HepG2 (cell line): ENCODE results near the gene CCDC116. TPM values are rescaled to one million over a fixed set of nuclear protein-coding genes. Genes with fewer than 3 reads are reported as not detected.

Experiments
- EED ChIP-seq: sonication (generic); formaldehyde crosslinking; IDR thresholded peaks from 2 replicates; pipeline ENCODE4 v1.5.0; 2020; ENCODE audit warnings: mild to moderate bottlenecking, missing genetic modification reagents
- NCOA2 ChIP-seq: sonication (generic); formaldehyde crosslinking; IDR thresholded peaks from 2 replicates; pipeline ENCODE4 v1.8.0; 2022; ENCODE audit warnings: inconsistent platforms
- NR2F6 ChIP-seq, 2 experiments: IDR thresholded peaks; 2 replicates each; pipeline ENCODE4 v1.6.1; 2016; ENCODE audit warnings: antibody characterized with exemption in 1 of 2, mild to moderate bottlenecking in 1 of 2
- PPARG ChIP-seq: conservative IDR thresholded peaks from 2 replicates; pipeline ENCODE4 v1.6.1; 2016; ENCODE audit warnings: missing biosample characterization, missing genetic modification reagents
- RFX1 ChIP-seq: fragments of 450-650 bp; IDR thresholded peaks from 2 replicates; pipeline ENCODE4 v1.6.1; 2017
- SNRNP70 ChIP-seq: fragments of 200-400 bp; formaldehyde crosslinking; IDR thresholded peaks from 2 replicates; pipeline ENCODE4 v1.6.1; 2017; ENCODE audit warnings: mild to moderate bottlenecking, low read depth, low read length, moderate library complexity
- THAP11 ChIP-seq: IDR thresholded peaks from 2 replicates; pipeline ENCODE4 v1.6.1; 2016; ENCODE audit warnings: missing biosample characterization, missing genetic modification reagents
- ZBTB14 ChIP-seq: sonication (generic); formaldehyde crosslinking; IDR thresholded peaks from 2 replicates; pipeline ENCODE4 v1.4.0; 2020; ENCODE audit warnings: missing genetic modification reagents
- ZFAT ChIP-seq: sonication (generic); formaldehyde crosslinking; conservative IDR thresholded peaks from 2 replicates; pipeline ENCODE4 v1.8.1; 2023; ENCODE audit warnings: missing genetic modification reagents, inconsistent platforms
- ZFP62 ChIP-seq: sonication (generic); formaldehyde crosslinking; IDR thresholded peaks from 2 replicates; pipeline ENCODE4 v1.4.0; 2020; ENCODE audit warnings: missing genetic modification reagents
- ZNF12 ChIP-seq: sonication (generic); formaldehyde crosslinking; IDR thresholded peaks from 2 replicates; pipeline ENCODE4 v1.5.0; 2020; ENCODE audit warnings: missing genetic modification reagents
- ZNF576 ChIP-seq: sonication (generic); formaldehyde crosslinking; IDR thresholded peaks from 2 replicates; pipeline ENCODE4 v1.4.0; 2020; ENCODE audit warnings: mild to moderate bottlenecking, missing genetic modification reagents
- ZNF768 ChIP-seq: sonication (generic); formaldehyde crosslinking; IDR thresholded peaks from 2 replicates; pipeline ENCODE4 v1.4.0; 2020; ENCODE audit warnings: missing genetic modification reagents
- ZNF772 ChIP-seq: sonication (generic); formaldehyde crosslinking; IDR thresholded peaks from 2 replicates; pipeline ENCODE4 v1.5.0; 2020; ENCODE audit warnings: mild to moderate bottlenecking, missing genetic modification reagents
- ZNF879 ChIP-seq: sonication (generic); formaldehyde crosslinking; IDR thresholded peaks from 2 replicates; pipeline ENCODE4 v1.8.1; 2023; ENCODE audit warnings: missing genetic modification reagents
- ZSCAN29 ChIP-seq: sonication (generic); formaldehyde crosslinking; conservative IDR thresholded peaks from 2 replicates; pipeline ENCODE4 v1.4.0; 2020; ENCODE audit warnings: mild to moderate bottlenecking, missing genetic modification reagents
- polyA plus RNA-seq, 8 experiments: library from polyadenylated mRNA; depleted of rRNA in 3 of 8; stranded (reverse) in 7 of 8; unstranded in 1 of 8; fragments of >200 nt; fragmentation: Illumina TruSeq in 4 of 8; extraction: Trizol in 4 of 8; gene quantifications; 2 replicates each; pipeline versions ENCODE4 v1.2.1 to v1.2.3, GENCODE V29; 2011 to 2016; ENCODE audit warnings: low read depth in 4 of 8, missing spikeins in 1 of 8, mixed read lengths in 1 of 8; ENCODE audit not compliant: insufficient read depth in 1 of 8
- total RNA-seq, 5 experiments: library from RNA; depleted of rRNA; stranded (reverse); fragments of >200 nt; fragmentation: Illumina TruSeq; extraction: Trizol; gene quantifications; 2 replicates each; pipeline ENCODE4 v1.2.3, GENCODE V29; 2016; ENCODE audit warnings: low read depth in 1 of 5
- TF ChIP-seq, protein P1 (sequence below): sonication (generic); formaldehyde crosslinking; IDR thresholded peaks from 2 replicates; pipeline ENCODE4 v1.5.0; 2020; ENCODE audit warnings: mild to moderate bottlenecking, missing genetic modification reagents
- TF ChIP-seq, protein P2 (sequence below): sonication (generic); formaldehyde crosslinking; IDR thresholded peaks from 2 replicates; pipeline ENCODE4 v1.4.0; 2020; ENCODE audit warnings: missing genetic modification reagents, borderline replicate concordance
- TF ChIP-seq, protein P3 (sequence below): sonication (generic); formaldehyde crosslinking; conservative IDR thresholded peaks from 2 replicates; pipeline ENCODE4 v1.8.0; 2022; ENCODE audit warnings: low read depth, missing genetic modification reagents

The CCDC116 gene
- total and polyA plus RNA-seq, 2 of the 13 experiments (the other 11 are each of a cell fraction or from before 2014, with no cell fraction given): 0.15 to 0.33 TPM

DNA sequence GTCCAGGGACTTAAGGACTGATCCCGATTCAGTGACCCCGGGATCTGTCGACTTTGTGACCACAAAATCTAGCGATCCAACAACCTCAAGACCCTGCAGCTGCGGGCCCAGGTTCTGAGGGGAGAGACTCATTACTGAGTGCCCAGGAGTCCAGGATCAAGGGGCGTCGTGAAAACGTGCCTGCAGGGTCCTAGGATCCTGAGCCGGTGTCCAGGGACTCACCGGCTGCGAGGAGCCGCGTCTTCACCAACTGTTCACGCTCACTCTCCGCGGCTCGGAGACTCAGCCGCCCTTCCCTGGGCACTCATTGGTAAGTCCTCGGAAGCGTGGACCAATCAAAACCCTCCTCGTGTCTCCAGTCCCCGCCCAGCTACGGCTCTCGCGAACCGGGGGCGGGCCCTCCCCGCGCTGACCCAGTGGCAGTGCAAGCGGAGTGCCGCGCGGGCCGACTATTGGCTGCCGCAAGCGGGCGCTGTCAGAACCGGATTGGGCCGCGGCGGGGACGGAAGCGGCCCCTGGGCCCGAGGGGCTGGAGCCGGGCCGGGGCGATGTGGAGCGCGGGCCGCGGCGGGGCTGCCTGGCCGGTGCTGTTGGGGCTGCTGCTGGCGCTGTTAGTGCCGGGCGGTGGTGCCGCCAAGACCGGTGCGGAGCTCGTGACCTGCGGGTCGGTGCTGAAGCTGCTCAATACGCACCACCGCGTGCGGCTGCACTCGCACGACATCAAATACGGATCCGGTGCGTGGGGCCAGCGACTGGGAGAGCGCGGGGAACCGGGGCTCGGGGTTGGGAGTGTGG, 9.4 kb downstream of the CCDC116 start, which contains the start of gene SDF2L1 (continued):
- TF ChIP-seq, protein P1, sequence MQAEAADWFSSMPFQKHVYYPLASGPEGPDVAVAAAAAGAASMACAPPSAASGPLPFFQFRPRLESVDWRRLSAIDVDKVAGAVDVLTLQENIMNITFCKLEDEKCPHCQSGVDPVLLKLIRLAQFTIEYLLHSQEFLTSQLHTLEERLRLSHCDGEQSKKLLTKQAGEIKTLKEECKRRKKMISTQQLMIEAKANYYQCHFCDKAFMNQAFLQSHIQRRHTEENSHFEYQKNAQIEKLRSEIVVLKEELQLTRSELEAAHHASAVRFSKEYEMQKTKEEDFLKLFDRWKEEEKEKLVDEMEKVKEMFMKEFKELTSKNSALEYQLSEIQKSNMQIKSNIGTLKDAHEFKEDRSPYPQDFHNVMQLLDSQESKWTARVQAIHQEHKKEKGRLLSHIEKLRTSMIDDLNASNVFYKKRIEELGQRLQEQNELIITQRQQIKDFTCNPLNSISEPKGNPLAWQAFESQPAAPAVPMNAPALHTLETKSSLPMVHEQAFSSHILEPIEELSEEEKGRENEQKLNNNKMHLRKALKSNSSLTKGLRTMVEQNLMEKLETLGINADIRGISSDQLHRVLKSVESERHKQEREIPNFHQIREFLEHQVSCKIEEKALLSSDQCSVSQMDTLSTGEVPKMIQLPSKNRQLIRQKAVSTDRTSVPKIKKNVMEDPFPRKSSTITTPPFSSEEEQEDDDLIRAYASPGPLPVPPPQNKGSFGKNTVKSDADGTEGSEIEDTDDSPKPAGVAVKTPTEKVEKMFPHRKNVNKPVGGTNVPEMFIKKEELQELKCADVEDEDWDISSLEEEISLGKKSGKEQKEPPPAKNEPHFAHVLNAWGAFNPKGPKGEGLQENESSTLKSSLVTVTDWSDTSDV (CRISPR knock-in tag): no peak
- TF ChIP-seq ZNF879 (CRISPR knock-in tag) (peak; percentile 49; the same call in 1 of the 2 replicates), ZFP62 (CRISPR knock-in tag) (no peak), THAP11 (CRISPR knock-in tag) (peak; percentile 54), PPARG (CRISPR knock-in tag) (0 out of 2 replicates have a peak, but pooled peaks have one; percentile 17), RFX1 (no peak), ZBTB14 (no peak), EED (CRISPR knock-in tag) (no peak), ZSCAN29 (CRISPR knock-in tag) (peak; percentile 86), SNRNP70 (no peak), ZNF768 (CRISPR knock-in tag) (0 out of 2 replicates have a peak, but pooled peaks have one; percentile 4), NCOA2 (CRISPR knock-in tag) (no peak; the same call in 1 of the 2 replicates), NR2F6 (IDR thresholded peaks at IDR 0.05) (no peak), NR2F6 (CRISPR knock-in tag; IDR thresholded peaks at IDR 0.05) (no peak), ZFAT (CRISPR knock-in tag) (no peak), ZNF12 (CRISPR knock-in tag) (no peak), ZNF772 (CRISPR knock-in tag) (0 out of 2 replicates have a peak, but pooled peaks have one; percentile 16), ZNF576 (CRISPR knock-in tag) (no peak)
- TF ChIP-seq, protein P2, sequence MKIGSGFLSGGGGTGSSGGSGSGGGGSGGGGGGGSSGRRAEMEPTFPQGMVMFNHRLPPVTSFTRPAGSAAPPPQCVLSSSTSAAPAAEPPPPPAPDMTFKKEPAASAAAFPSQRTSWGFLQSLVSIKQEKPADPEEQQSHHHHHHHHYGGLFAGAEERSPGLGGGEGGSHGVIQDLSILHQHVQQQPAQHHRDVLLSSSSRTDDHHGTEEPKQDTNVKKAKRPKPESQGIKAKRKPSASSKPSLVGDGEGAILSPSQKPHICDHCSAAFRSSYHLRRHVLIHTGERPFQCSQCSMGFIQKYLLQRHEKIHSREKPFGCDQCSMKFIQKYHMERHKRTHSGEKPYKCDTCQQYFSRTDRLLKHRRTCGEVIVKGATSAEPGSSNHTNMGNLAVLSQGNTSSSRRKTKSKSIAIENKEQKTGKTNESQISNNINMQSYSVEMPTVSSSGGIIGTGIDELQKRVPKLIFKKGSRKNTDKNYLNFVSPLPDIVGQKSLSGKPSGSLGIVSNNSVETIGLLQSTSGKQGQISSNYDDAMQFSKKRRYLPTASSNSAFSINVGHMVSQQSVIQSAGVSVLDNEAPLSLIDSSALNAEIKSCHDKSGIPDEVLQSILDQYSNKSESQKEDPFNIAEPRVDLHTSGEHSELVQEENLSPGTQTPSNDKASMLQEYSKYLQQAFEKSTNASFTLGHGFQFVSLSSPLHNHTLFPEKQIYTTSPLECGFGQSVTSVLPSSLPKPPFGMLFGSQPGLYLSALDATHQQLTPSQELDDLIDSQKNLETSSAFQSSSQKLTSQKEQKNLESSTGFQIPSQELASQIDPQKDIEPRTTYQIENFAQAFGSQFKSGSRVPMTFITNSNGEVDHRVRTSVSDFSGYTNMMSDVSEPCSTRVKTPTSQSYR (CRISPR knock-in tag): 0 out of 2 replicates have a peak, but pooled peaks have one; percentile 15
- TF ChIP-seq, protein P3, sequence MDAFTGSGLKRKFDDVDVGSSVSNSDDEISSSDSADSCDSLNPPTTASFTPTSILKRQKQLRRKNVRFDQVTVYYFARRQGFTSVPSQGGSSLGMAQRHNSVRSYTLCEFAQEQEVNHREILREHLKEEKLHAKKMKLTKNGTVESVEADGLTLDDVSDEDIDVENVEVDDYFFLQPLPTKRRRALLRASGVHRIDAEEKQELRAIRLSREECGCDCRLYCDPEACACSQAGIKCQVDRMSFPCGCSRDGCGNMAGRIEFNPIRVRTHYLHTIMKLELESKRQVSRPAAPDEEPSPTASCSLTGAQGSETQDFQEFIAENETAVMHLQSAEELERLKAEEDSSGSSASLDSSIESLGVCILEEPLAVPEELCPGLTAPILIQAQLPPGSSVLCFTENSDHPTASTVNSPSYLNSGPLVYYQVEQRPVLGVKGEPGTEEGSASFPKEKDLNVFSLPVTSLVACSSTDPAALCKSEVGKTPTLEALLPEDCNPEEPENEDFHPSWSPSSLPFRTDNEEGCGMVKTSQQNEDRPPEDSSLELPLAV: no peak; the same call in 1 of the 2 replicates
